ENCODE data around the gene GMPS.

- TF ChIP-seq L3MBTL2 (conservative IDR thresholded peaks at IDR 0.05): no peak
- no peak for TF ChIP-seq SP1 (IDR thresholded peaks at IDR 0.05)
- TF ChIP-seq FOXM1 (IDR thresholded peaks at IDR 0.05; ENCODE audit: borderline replicate concordance): no peak
- no peak for TF ChIP-seq LEF1 (IDR thresholded peaks at IDR 0.05; ENCODE audit: borderline replicate concordance)
- no peak for TF ChIP-seq FOXA1 (IDR thresholded peaks at IDR 0.05)
- TF ChIP-seq FOXK2 (IDR thresholded peaks at IDR 0.05): no peak
- no peak for TF ChIP-seq HDGF (IDR thresholded peaks at IDR 0.05; ENCODE audit: borderline replicate concordance)
- no peak for TF ChIP-seq NFRKB (IDR thresholded peaks at IDR 0.05)
- TF ChIP-seq ELF4 (IDR thresholded peaks at IDR 0.05): no peak
- TF ChIP-seq BHLHE40 (IDR thresholded peaks at IDR 0.05; ENCODE audit: borderline replicate concordance): no peak
These were observed 20.3 kb downstream of the GMPS start for GRCh38 chr3:155890671-155891190.

All from HEK293T (cell line).